Measurements from ENCODE around the gene C10orf62.
"Not testable (repeated sequence)": the region's sequence is repeated elsewhere in the genome, so short reads cannot be mapped to it uniquely, and the experiment has no call there.

The C10orf62 gene

GRCh38 chr10:97627731-97628130 is 38.2 kb downstream of the C10orf62 start:
- DNase-seq (ENCODE audit: low read depth in 2 of 2): no peak

GRCh38 chr10:97628228-97628627 is 38.7 kb downstream of the C10orf62 start:
- no peak for DNase-seq (ENCODE audit: low read depth in 2 of 2)

GRCh38 chr10:97629289-97629688 is 39.8 kb downstream of the C10orf62 start:
- DNase-seq (ENCODE audit: low read depth in 2 of 2): no peak

GRCh38 chr10:97631098-97631497 is 41.6 kb downstream of the C10orf62 start:
- DNase-seq (ENCODE audit: low read depth in 2 of 2): no peak

GRCh38 chr10:97632949-97633884 is 43.7 kb downstream of the C10orf62 start, which contains the start of gene MORN4:
Gene MORN4, minus strand, starts transcription at chr10:97633500. Its CDS starts 13,847 bp downstream, at chr10:97619653.
- peak; percentile 81 to 84 for DNase-seq (ENCODE audit: low read depth in 2 of 2)

GRCh38 chr10:97633921-97634320 is 44.4 kb downstream of the C10orf62 start:
- no peak for DNase-seq (ENCODE audit: low read depth in 2 of 2)

GRCh38 chr10:97635577-97635976 is 46.1 kb downstream of the C10orf62 start:
- DNase-seq (ENCODE audit: low read depth in 2 of 2): no peak

- not testable (repeated sequence) for DNase-seq (ENCODE audit: low read depth in 2 of 2)
These were observed 49.6 kb downstream of the C10orf62 start for GRCh38 chr10:97639090-97639489.

GRCh38 chr10:97640174-97640867 is 50.8 kb downstream of the C10orf62 start, which contains the start of gene PI4K2A:
Gene PI4K2A, plus strand, starts transcription at chr10:97640671. Its CDS starts 72 bp downstream, at chr10:97640743.
- DNase-seq (ENCODE audit: low read depth in 2 of 2): peak; percentile 98 to 99
